Stomach (tissue), 4 donors: ENCODE measurements around the gene PIK3R4.

Experiments used
- CTCF ChIP-seq, 7 experiments: fragments of 450-650 bp in 4 of 7; fragments of 200-600 bp in 3 of 7; sonication (generic) in 3 of 7; IDR thresholded peaks; one replicate each; pipeline ENCODE4 v1.5.1; 2016 to 2019; ENCODE audit warnings: antibody characterized with exemption in 7 of 7, control low read depth in 2 of 7, mild to moderate bottlenecking in 1 of 7
- EP300 ChIP-seq: sonication (generic); formaldehyde crosslinking; IDR thresholded peaks from one replicate; pipeline ENCODE4 v1.6.1; 2017; ENCODE audit warnings: antibody characterized with exemption
- POLR2A ChIP-seq, 4 donors: fragments of 450-650 bp; IDR thresholded peaks; one replicate each; pipeline ENCODE4 v1.6.1; 2016; ENCODE audit warnings: antibody characterized with exemption in 4 of 4, control low read depth in 2 of 4, mild to moderate bottlenecking in 1 of 4, moderate library complexity in 1 of 4
- POLR2AphosphoS5 ChIP-seq, 3 donors: sonication (generic); formaldehyde crosslinking; IDR thresholded peaks; one replicate each; pipeline ENCODE4 v1.6.1; 2016; ENCODE audit warnings: antibody characterized with exemption in 3 of 3

- TF ChIP-seq POLR2A (IDR thresholded peaks at IDR 0.05) (no peak), CTCF (IDR thresholded peaks at IDR 0.05) (no peak), EP300 (no peak), POLR2AphosphoS5 (IDR thresholded peaks at IDR 0.05) (no peak)
Observed at GRCh38 chr3:130755666-130756065, 9.0 kb upstream of the PIK3R4 start.
